ENCODE measurements around the gene CHL1.

The CHL1 gene

GRCh38 chr3:197828-198491 lies 1.4 kb downstream of the CHL1 start:
- ATAC-seq (replicated peaks) (peak; percentile 53 to 67), DNase-seq (no peak)
- peaks cover 5 to 13% of the 10 kb centered on the region in 2 donors for H3K4me1 Mint-ChIP-seq
- peak overlapping the region; percentile 84 to 87 for H3K4me3 Mint-ChIP-seq
- peaks cover 17 to 25% of the 10 kb centered on the region in 2 donors for H3K27me3 Mint-ChIP-seq
- H3K36me3 Mint-ChIP-seq = no peaks in the 10 kb centered on the region
- peak overlapping the region; percentile 91 for H3K27ac Mint-ChIP-seq
- no peaks in the 10 kb centered on the region for H3K9me3 Mint-ChIP-seq

- Mint-ChIP-seq H3K27ac (no peak overlapping the region), H3K4me1 (peaks cover 4 to 5% of the 10 kb centered on the region in 2 donors), H3K27me3 (peaks cover 14 to 22% of the 10 kb centered on the region in 2 donors), H3K36me3 (peaks cover 0 to 3% of the 10 kb centered on the region in 2 donors), H3K9me3 (no peaks in the 10 kb centered on the region), H3K4me3 (no peak overlapping the region)
- ATAC-seq (replicated peaks) (no peak), DNase-seq (no peak)
Measured at GRCh38 chr3:199835-200234, 3.3 kb downstream of the CHL1 start.

- Mint-ChIP-seq H3K27me3 (peaks cover 13 to 19% of the 10 kb centered on the region in 2 donors), H3K36me3 (peaks cover 0 to 3% of the 10 kb centered on the region in 2 donors), H3K9me3 (no peaks in the 10 kb centered on the region), H3K4me1 (peaks cover 4 to 5% of the 10 kb centered on the region in 2 donors), H3K4me3 (no peak overlapping the region), H3K27ac (no peak overlapping the region)
- DNase-seq (no peak), ATAC-seq (replicated peaks) (no peak)
Measured at GRCh38 chr3:200758-201325, 4.3 kb downstream of the CHL1 start.

- Mint-ChIP-seq H3K27me3 (peaks cover under 1 to 6% of the 10 kb centered on the region in 2 donors), H3K9me3 (no peaks in the 10 kb centered on the region), H3K4me3 (no peak overlapping the region), H3K27ac (no peak overlapping the region), H3K4me1 (no peaks in the 10 kb centered on the region), H3K36me3 (peaks cover 0 to 3% of the 10 kb centered on the region in 2 donors)
- no peak for DNase-seq
- ATAC-seq (replicated peaks) = no peak
Measured at GRCh38 chr3:204102-204501, 7.5 kb downstream of the CHL1 start.

- DNase-seq = no peak
- no peaks in the 10 kb centered on the region for H3K27me3 Mint-ChIP-seq
- H3K4me3 Mint-ChIP-seq = no peak overlapping the region
- peaks cover 7 to 16% of the 10 kb centered on the region in 2 donors for H3K4me1 Mint-ChIP-seq
- no peak overlapping the region for H3K27ac Mint-ChIP-seq
- H3K36me3 Mint-ChIP-seq = peaks cover 0 to 3% of the 10 kb centered on the region in 2 donors
- no peaks in the 10 kb centered on the region for H3K9me3 Mint-ChIP-seq
- no peak for ATAC-seq (replicated peaks)
Measured at GRCh38 chr3:207973-208372, 11.4 kb downstream of the CHL1 start.

GRCh38 chr3:210669-211068 lies 14.1 kb downstream of the CHL1 start:
- H3K27me3 Mint-ChIP-seq = no peaks in the 10 kb centered on the region
- H3K36me3 Mint-ChIP-seq = no peaks in the 10 kb centered on the region
- peaks cover 7 to 16% of the 10 kb centered on the region in 2 donors for H3K4me1 Mint-ChIP-seq
- no peak overlapping the region for H3K27ac Mint-ChIP-seq
- DNase-seq = no peak
- no peaks in the 10 kb centered on the region for H3K9me3 Mint-ChIP-seq
- H3K4me3 Mint-ChIP-seq = no peak overlapping the region
- no peak for ATAC-seq (replicated peaks)

- Mint-ChIP-seq H3K4me3 (peak overlapping the region; percentile 25 to 56), H3K9me3 (no peaks in the 10 kb centered on the region), H3K27ac (peak overlapping the region; percentile 65), H3K36me3 (no peaks in the 10 kb centered on the region), H3K4me1 (peaks cover 7 to 25% of the 10 kb centered on the region in 2 donors), H3K27me3 (no peaks in the 10 kb centered on the region)
- ATAC-seq (replicated peaks) (peak; percentile 89 to 97), DNase-seq (peak; percentile 23)
Measured at GRCh38 chr3:212432-212831, 15.9 kb downstream of the CHL1 start.

- Mint-ChIP-seq H3K27ac (no peak overlapping the region), H3K4me1 (peaks cover 7 to 23% of the 10 kb centered on the region in 2 donors), H3K27me3 (no peaks in the 10 kb centered on the region), H3K36me3 (peaks cover 0 to 4% of the 10 kb centered on the region in 2 donors), H3K9me3 (peaks cover 2 to 4% of the 10 kb centered on the region in 2 donors), H3K4me3 (peak overlapping the region in 1 of 2 donors; percentile 1)
- no peak for DNase-seq
- ATAC-seq (replicated peaks) = no peak
Measured at GRCh38 chr3:217099-217813, 20.7 kb downstream of the CHL1 start.

GRCh38 chr3:217948-218347 lies 21.4 kb downstream of the CHL1 start:
- peaks cover 2 to 17% of the 10 kb centered on the region in 2 donors for H3K4me1 Mint-ChIP-seq
- no peaks in the 10 kb centered on the region for H3K27me3 Mint-ChIP-seq
- ATAC-seq (replicated peaks) (peak in 1 of 2 donors; percentile 44), DNase-seq (no peak)
- no peak overlapping the region for H3K27ac Mint-ChIP-seq
- H3K9me3 Mint-ChIP-seq = peaks cover 2 to 4% of the 10 kb centered on the region in 2 donors
- H3K4me3 Mint-ChIP-seq = no peak overlapping the region
- H3K36me3 Mint-ChIP-seq = peaks cover 0 to 4% of the 10 kb centered on the region in 2 donors

GRCh38 chr3:228442-229182 lies 32.0 kb downstream of the CHL1 start:
- Mint-ChIP-seq H3K27me3 (no peaks in the 10 kb centered on the region), H3K9me3 (peaks cover 2% of the 10 kb centered on the region in 2 donors), H3K36me3 (peaks cover 2 to 5% of the 10 kb centered on the region in 2 donors), H3K4me3 (no peak overlapping the region), H3K4me1 (peaks cover 0 to 5% of the 10 kb centered on the region in 2 donors), H3K27ac (no peak overlapping the region)
- no peak for DNase-seq
- ATAC-seq (replicated peaks) = no peak

GRCh38 chr3:229183-229661 lies 32.7 kb downstream of the CHL1 start:
- H3K36me3 Mint-ChIP-seq = peaks cover 0 to 2% of the 10 kb centered on the region in 2 donors
- no peaks in the 10 kb centered on the region for H3K9me3 Mint-ChIP-seq
- ATAC-seq (replicated peaks) (no peak), DNase-seq (no peak)
- no peak overlapping the region for H3K4me3 Mint-ChIP-seq
- H3K27me3 Mint-ChIP-seq = no peaks in the 10 kb centered on the region
- H3K4me1 Mint-ChIP-seq = peaks cover 0 to 5% of the 10 kb centered on the region in 2 donors
- H3K27ac Mint-ChIP-seq = no peak overlapping the region

- H3K36me3 Mint-ChIP-seq = no peaks in the 10 kb centered on the region
- peaks cover 0 to 1% of the 10 kb centered on the region in 2 donors for H3K9me3 Mint-ChIP-seq
- H3K27ac Mint-ChIP-seq = no peak overlapping the region
- no peaks in the 10 kb centered on the region for H3K27me3 Mint-ChIP-seq
- no peak overlapping the region for H3K4me3 Mint-ChIP-seq
- DNase-seq (no peak), ATAC-seq (replicated peaks) (no peak)
- H3K4me1 Mint-ChIP-seq = peaks cover 0 to 5% of the 10 kb centered on the region in 2 donors
Measured at GRCh38 chr3:236881-237280, 40.3 kb downstream of the CHL1 start.

GRCh38 chr3:242602-243355 lies 46.2 kb downstream of the CHL1 start:
- DNase-seq (no peak), ATAC-seq (replicated peaks) (no peak)
- Mint-ChIP-seq H3K4me3 (no peak overlapping the region), H3K36me3 (no peaks in the 10 kb centered on the region), H3K9me3 (no peaks in the 10 kb centered on the region), H3K4me1 (no peaks in the 10 kb centered on the region), H3K27ac (no peak overlapping the region), H3K27me3 (no peaks in the 10 kb centered on the region)

Data from stimulated activated naive B cell treated with anti-CD40 and anti-IgM and Interleukin-4, amounts not matched to agents 10 μg/mL and 1 μg/mL and 100 μg/mL, for 72 hours (primary cell).